ENCODE data around the gene PRSS36.

PRSS36 gene

GRCh38 chr16:31128711-31129567 is 20.9 kb downstream of the PRSS36 start:
- no peak for DNase-seq (ENCODE audit: low read depth, low spot score)

GRCh38 chr16:31127182-31127581 is 22.7 kb downstream of the PRSS36 start:
- DNase-seq (ENCODE audit: low read depth, low spot score) = no peak

- no peak for DNase-seq (ENCODE audit: low read depth, low spot score)
These were observed 24.0 kb downstream of the PRSS36 start for GRCh38 chr16:31125844-31126243.

GRCh38 chr16:31120129-31120528 is 29.7 kb downstream of the PRSS36 start:
- DNase-seq (ENCODE audit: low read depth, low spot score) = no peak

- DNase-seq (ENCODE audit: low read depth, low spot score) = no peak
These were observed 31.4 kb downstream of the PRSS36 start for GRCh38 chr16:31118223-31119155.

- peak; percentile 95 for DNase-seq (ENCODE audit: low read depth, low spot score)
These were observed 32.3 kb downstream of the PRSS36 start, which contains the start of gene KAT8 for GRCh38 chr16:31117384-31118222. TSS of gene KAT8 (plus strand) at chr16:31117664. CDS start at chr16:31117682, 18 bp downstream.

- DNase-seq (ENCODE audit: low read depth, low spot score) = no peak
These were observed 35.4 kb downstream of the PRSS36 start for GRCh38 chr16:31114468-31114867.

GRCh38 chr16:31113121-31114120 is 36.4 kb downstream of the PRSS36 start:
- DNase-seq (ENCODE audit: low read depth, low spot score) = no peak

- DNase-seq (ENCODE audit: low read depth, low spot score) = no peak
These were observed 37.2 kb downstream of the PRSS36 start for GRCh38 chr16:31112711-31113110.

GRCh38 chr16:31111881-31112466 is 37.9 kb downstream of the PRSS36 start:
- no peak for DNase-seq (ENCODE audit: low read depth, low spot score)

- no peak for DNase-seq (ENCODE audit: low read depth, low spot score)
These were observed 39.5 kb downstream of the PRSS36 start for GRCh38 chr16:31110106-31111034.

GRCh38 chr16:31109622-31110021 is 40.2 kb downstream of the PRSS36 start:
- no peak for DNase-seq (ENCODE audit: low read depth, low spot score)

GRCh38 chr16:31108794-31109558 is 40.9 kb downstream of the PRSS36 start:
- DNase-seq (ENCODE audit: low read depth, low spot score) = no peak

GRCh38 chr16:31108035-31108793 is 41.7 kb downstream of the PRSS36 start, which contains the start of gene BCKDK:
TSS of gene BCKDK (plus strand) at chr16:31108386. CDS start at chr16:31109224, 838 bp downstream.
- peak; percentile 40 for DNase-seq (ENCODE audit: low read depth, low spot score)

- DNase-seq (ENCODE audit: low read depth, low spot score) = no peak
These were observed 42.4 kb downstream of the PRSS36 start for GRCh38 chr16:31107465-31107867.

- DNase-seq (ENCODE audit: low read depth, low spot score) = no peak
These were observed 43.1 kb downstream of the PRSS36 start for GRCh38 chr16:31106509-31107464.

Data from activated CD4-positive, CD25-positive, alpha-beta regulatory T cell treated with anti-CD3 and anti-CD28 coated beads, Interleukin-2, amount 50 U/mL, for 16 hours (primary cell).